Transverse colon (tissue), 4 donors: ENCODE data around the gene UCKL1. TPM values are rescaled to one million over a fixed set of nuclear protein-coding genes. Genes with fewer than 3 reads are reported as not detected.

ENCODE experiments used
- DNase-seq: peaks from one replicate; pipeline ENCODE4 v3.0.0-alpha.2; 2019
- H3K27ac ChIP-seq, 4 donors: fragments of 200-600 bp; sonication (generic); 2 replicates each; pipeline ENCODE4 v1.5.1; 2016 to 2018; ENCODE audit warnings: inconsistent platforms in 4 of 4
- H3K27me3 ChIP-seq: fragments of 200-600 bp; sonication (generic); 2 replicates; pipeline ENCODE4 v1.5.1; 2017; ENCODE audit warnings: inconsistent platforms
- H3K36me3 ChIP-seq, 4 donors: fragments of 200-600 bp; sonication (generic); 2 replicates each; pipeline ENCODE4 v1.5.1; 2017 to 2019; ENCODE audit warnings: inconsistent platforms in 4 of 4
- H3K4me1 ChIP-seq, 4 donors: fragments of 200-600 bp; sonication (generic); 2 replicates each; pipeline ENCODE4 v1.5.1; 2017 to 2020; ENCODE audit warnings: inconsistent platforms in 4 of 4
- H3K4me3 ChIP-seq, 4 donors: fragments of 200-600 bp; sonication (generic); 1 replicate in 1 of 4; 2 replicates in 3 of 4; pipeline versions ENCODE4 v1.5.1 to v1.6.1; 2017 to 2019; ENCODE audit warnings: inconsistent platforms in 4 of 4
- H3K9me3 ChIP-seq, 2 donors: fragments of 200-600 bp; sonication (generic); 2 replicates each; pipeline ENCODE4 v1.5.1; 2017 to 2019; ENCODE audit warnings: inconsistent platforms in 2 of 2
- EP300 ChIP-seq: sonication (generic); formaldehyde crosslinking; IDR thresholded peaks from one replicate; pipeline ENCODE4 v1.6.1; 2017; ENCODE audit warnings: antibody characterized with exemption, low read depth
- POLR2A ChIP-seq: fragments of 450-650 bp; IDR thresholded peaks from one replicate; pipeline ENCODE4 v1.6.1; 2016; ENCODE audit warnings: antibody characterized with exemption, mild to moderate bottlenecking, moderate library complexity
- POLR2AphosphoS5 ChIP-seq, 3 donors: sonication (generic); formaldehyde crosslinking; IDR thresholded peaks; one replicate each; pipeline ENCODE4 v1.6.1; 2016; ENCODE audit warnings: antibody characterized with exemption in 3 of 3
- WGBS, 2 donors: methylation state at CpG; one replicate each; pipeline ENCODE4 v1.1.5; 2018; ENCODE audit warnings: low coverage in 1 of 2; 5-methylcytosine and 5-hydroxymethylcytosine counted together
- in situ Hi-C, 4 donors: fragments of 200-750 bp; cut with MboI; loops; one replicate each; pipeline versions ENCODE4 v1.15.0 to v1.15.1; 2017; ENCODE audit warnings: low sequenced_read_pairs in 3 of 4, low pct_ligation_motif_present in 1 of 4, low pct_unique_long_range_greater_than_20kb in 1 of 4
- intact Hi-C: fragments of 100-400 bp; cut with DNase I; formaldehyde crosslinking; loops from one replicate; pipeline ENCODE4 v1.15.1; 2023; ENCODE audit warnings: low total_unique reads
- total RNA-seq, 4 donors: library from RNA; depleted of rRNA; stranded (reverse); fragments of >200 nt; gene quantifications; one replicate each; pipeline ENCODE4 v1.1.0, GENCODE V29; 2016
- TF ChIP-seq, protein P1 (sequence below), 5 experiments: fragments of 200-600 bp in 3 of 5; fragments of 450-650 bp in 2 of 5; sonication (generic) in 3 of 5; IDR thresholded peaks; 1 replicate in 2 of 5; 2 replicates in 3 of 5; pipeline ENCODE4 v1.5.1; 2016 to 2017; ENCODE audit warnings: antibody characterized with exemption in 5 of 5, inconsistent platforms in 3 of 5, mild to moderate bottlenecking in 2 of 5, moderate library complexity in 1 of 5

UCKL1 gene
- total RNA-seq, 4 donors from 2014 or later = 41.1 to 189 (median 68.5) TPM

DNA sequence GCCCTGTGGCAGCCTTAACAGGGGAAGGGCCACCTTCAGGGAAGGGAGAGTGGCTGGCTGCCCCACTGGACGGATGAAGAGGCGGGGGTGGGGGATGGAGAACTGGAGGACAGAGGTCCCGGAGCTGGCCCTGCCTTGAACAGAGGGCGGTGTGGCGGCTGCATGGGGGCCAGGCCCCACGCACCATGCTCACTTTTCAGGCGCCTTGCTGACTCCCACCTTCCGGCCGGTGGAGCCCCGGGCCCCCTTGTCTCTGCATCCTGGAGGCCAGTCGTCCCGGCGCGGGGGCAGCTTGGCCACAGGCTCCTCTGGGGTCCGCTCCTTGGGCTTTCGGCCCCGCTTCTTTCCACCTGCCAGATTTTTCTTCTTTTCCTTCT lies 3.5 kb upstream of the UCKL1 start:
- no peaks in the 10 kb centered on the region for H3K27me3 ChIP-seq
- no peaks in the 10 kb centered on the region for H3K9me3 ChIP-seq
- no peak for TF ChIP-seq POLR2A
- TF ChIP-seq EP300 = no peak
- no peak for TF ChIP-seq POLR2AphosphoS5 (IDR thresholded peaks at IDR 0.05)
- TF ChIP-seq, protein P1, sequence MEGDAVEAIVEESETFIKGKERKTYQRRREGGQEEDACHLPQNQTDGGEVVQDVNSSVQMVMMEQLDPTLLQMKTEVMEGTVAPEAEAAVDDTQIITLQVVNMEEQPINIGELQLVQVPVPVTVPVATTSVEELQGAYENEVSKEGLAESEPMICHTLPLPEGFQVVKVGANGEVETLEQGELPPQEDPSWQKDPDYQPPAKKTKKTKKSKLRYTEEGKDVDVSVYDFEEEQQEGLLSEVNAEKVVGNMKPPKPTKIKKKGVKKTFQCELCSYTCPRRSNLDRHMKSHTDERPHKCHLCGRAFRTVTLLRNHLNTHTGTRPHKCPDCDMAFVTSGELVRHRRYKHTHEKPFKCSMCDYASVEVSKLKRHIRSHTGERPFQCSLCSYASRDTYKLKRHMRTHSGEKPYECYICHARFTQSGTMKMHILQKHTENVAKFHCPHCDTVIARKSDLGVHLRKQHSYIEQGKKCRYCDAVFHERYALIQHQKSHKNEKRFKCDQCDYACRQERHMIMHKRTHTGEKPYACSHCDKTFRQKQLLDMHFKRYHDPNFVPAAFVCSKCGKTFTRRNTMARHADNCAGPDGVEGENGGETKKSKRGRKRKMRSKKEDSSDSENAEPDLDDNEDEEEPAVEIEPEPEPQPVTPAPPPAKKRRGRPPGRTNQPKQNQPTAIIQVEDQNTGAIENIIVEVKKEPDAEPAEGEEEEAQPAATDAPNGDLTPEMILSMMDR (IDR thresholded peaks at IDR 0.05) = no peak
- H3K4me3 ChIP-seq = no peak overlapping the region
- H3K4me1 ChIP-seq = peaks cover 8 to 30% (median 24%) of the 10 kb centered on the region in 4 donors
- no peak for DNase-seq
- intact Hi-C loops = no loop called here
- H3K36me3 ChIP-seq = no peaks in the 10 kb centered on the region
- 95 to 100% methylated on average over 5 to 16 of the region's 17 CpGs for WGBS, 2 donors
- H3K27ac ChIP-seq = no peak overlapping the region
- in situ Hi-C loops = no loop called here

DNA sequence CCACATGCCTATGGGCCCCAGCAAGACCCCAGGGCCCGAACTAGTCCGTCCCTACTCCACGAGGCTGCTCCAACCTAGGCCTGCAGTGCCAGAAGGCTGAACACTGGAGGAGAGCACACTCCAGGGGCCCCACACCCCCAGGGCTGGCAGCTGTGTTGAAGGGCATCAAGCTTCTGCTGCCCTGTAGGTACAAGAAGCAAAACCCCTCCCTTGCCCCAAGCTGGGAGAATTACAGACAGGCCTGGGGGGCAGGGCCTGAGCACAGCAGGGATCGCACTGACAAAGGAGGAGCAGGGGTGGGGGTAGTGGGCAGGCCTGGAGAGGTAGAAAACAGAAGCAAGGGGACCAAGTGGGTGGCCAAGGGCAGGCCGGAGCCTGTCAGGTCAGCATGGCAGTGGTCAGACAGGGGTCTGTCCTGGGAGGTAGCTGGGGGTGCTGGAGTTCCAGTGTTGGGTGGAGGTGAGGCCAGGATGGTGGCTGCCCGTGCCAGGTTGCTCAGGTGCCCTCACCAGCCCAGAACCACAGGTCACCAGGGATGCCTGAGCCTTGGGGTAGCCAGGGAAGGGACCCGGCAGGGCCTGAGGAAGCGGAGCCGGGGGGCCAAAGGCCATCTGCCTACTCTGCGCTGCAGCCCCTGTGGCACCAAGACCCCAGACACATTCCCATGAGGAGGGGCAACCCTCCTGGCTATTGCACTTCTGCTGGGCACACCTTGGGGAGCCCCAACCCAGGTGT lies 2.9 kb upstream of the UCKL1 start:
- no peaks in the 10 kb centered on the region for H3K9me3 ChIP-seq
- TF ChIP-seq, protein P1 (IDR thresholded peaks at IDR 0.05) = no peak
- TF ChIP-seq POLR2A = no peak
- no peak for TF ChIP-seq POLR2AphosphoS5 (IDR thresholded peaks at IDR 0.05)
- TF ChIP-seq EP300 = no peak
- H3K27me3 ChIP-seq = no peaks in the 10 kb centered on the region
- H3K4me1 ChIP-seq = peaks cover 13 to 35% (median 29%) of the 10 kb centered on the region in 4 donors
- intact Hi-C loops = no loop called here
- H3K36me3 ChIP-seq = no peaks in the 10 kb centered on the region
- WGBS, 2 donors = 93% methylated on average over 9 of the region's 10 CpGs; no CpG with 5 or more reads in 1 of the 2 donors
- H3K27ac ChIP-seq = no peak overlapping the region
- no peak for DNase-seq
- in situ Hi-C loops = no loop called here
- H3K4me3 ChIP-seq = no peak overlapping the region

DNA sequence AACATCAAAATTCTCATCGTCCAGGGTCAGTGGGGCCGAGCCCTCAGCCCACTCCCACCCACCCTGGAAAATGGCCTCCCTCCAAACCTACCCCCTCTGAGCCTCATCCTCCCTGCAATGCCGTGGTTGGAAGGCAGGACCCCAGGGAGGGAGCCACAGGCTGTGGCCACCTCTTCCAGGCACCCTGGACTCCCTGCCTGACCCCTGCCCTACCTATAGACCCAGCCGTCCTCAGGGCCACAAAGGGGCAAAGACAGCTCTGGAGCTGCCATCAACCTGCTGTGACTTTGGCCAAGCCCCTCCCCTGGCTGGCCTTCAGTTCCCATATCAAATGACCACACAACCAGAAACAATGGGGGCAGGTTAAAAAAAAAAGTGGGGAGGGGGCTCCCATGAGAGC lies 2.3 kb upstream of the UCKL1 start:
- in situ Hi-C loops (no loop called here), intact Hi-C loops (no loop called here)
- 72% methylated on average over 4 of the region's 4 CpGs; no CpG with 5 or more reads in 1 of the 2 donors for WGBS, 2 donors
- peak overlapping the region in 2 of 4 donors; percentile 89 to 97 for H3K27ac ChIP-seq
- H3K4me3 ChIP-seq = no peak overlapping the region
- no peaks in the 10 kb centered on the region for H3K9me3 ChIP-seq
- no peak for DNase-seq
- TF ChIP-seq POLR2A = no peak
- TF ChIP-seq, protein P1 (IDR thresholded peaks at IDR 0.05) = no peak
- TF ChIP-seq EP300 = no peak
- TF ChIP-seq POLR2AphosphoS5 (IDR thresholded peaks at IDR 0.05) = no peak
- H3K36me3 ChIP-seq = no peaks in the 10 kb centered on the region
- H3K4me1 ChIP-seq = peaks cover 20 to 41% (median 35%) of the 10 kb centered on the region in 4 donors
- H3K27me3 ChIP-seq = no peaks in the 10 kb centered on the region

DNA sequence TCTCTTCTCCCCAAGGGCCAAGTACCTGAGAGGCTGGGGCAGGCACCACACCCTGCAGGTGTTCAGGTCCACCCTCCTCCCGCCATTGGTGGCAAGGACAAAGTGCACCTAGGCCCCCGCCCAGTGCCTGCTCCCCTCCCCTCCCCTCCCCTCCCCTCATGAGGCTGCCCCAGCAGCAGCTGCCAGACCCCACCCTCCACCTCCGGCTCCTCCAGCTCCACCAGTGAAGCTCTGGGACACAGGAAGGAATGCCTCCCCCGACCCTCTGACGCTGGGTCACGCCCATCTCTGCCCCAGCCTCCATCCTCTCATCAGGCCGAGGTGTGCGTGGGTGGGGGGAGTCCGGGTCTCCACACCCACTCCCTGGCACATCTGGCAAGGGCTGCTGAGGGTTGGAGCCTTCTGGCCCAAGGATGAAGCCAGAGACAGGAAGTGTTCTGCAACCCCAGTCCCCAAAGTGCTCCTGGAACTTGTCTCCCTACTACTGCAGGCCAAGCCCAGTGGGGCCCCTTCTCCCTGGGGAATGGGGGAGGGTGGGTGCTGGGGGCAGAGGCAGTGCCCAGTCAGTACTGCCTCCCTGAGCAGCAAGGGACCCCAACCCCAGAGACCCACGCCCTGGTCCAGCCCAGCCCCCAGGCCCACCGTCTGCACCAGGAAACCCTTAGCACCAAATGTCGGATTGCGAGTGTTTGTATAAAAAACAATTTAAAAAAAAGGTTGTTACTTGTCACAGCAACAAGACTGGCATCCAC lies 1.6 kb upstream of the UCKL1 start:
- 44% methylated on average over 8 of the region's 13 CpGs; no CpG with 5 or more reads in 1 of the 2 donors for WGBS, 2 donors
- in situ Hi-C loops = no loop called here
- TF ChIP-seq, protein P1 (IDR thresholded peaks at IDR 0.05) = no peak
- TF ChIP-seq POLR2A = no peak
- no peak for TF ChIP-seq EP300
- TF ChIP-seq POLR2AphosphoS5 (IDR thresholded peaks at IDR 0.05) = no peak
- peak overlapping the region; percentile 89 to 97 (median 92) for H3K27ac ChIP-seq
- H3K27me3 ChIP-seq = no peaks in the 10 kb centered on the region
- peaks cover 22 to 42% (median 37%) of the 10 kb centered on the region in 4 donors for H3K4me1 ChIP-seq
- intact Hi-C loops = no loop called here
- no peaks in the 10 kb centered on the region for H3K9me3 ChIP-seq
- peak; percentile 89 for DNase-seq
- H3K4me3 ChIP-seq = peak overlapping the region in 2 of 4 donors; percentile 90 to 93
- H3K36me3 ChIP-seq = no peaks in the 10 kb centered on the region
